HG03135 (cell line): ENCODE results near the gene MRAS.
"Not testable (repeated sequence)": the region's sequence is repeated elsewhere in the genome, so short reads cannot be mapped to it uniquely, and the experiment has no call there.

ENCODE experiments used
- ATAC-seq: cut with Tn5 transposase; IDR thresholded peaks from one replicate; pipeline ENCODE4 v1.9.1; 2021; ENCODE audit warnings: mild to moderate bottlenecking, moderate library complexity; ENCODE audit not compliant: unreplicated experiment

The MRAS gene

GRCh38 chr3:138366006-138366759, 17.8 kb downstream of the MRAS start:
- ATAC-seq = no peak

DNA sequence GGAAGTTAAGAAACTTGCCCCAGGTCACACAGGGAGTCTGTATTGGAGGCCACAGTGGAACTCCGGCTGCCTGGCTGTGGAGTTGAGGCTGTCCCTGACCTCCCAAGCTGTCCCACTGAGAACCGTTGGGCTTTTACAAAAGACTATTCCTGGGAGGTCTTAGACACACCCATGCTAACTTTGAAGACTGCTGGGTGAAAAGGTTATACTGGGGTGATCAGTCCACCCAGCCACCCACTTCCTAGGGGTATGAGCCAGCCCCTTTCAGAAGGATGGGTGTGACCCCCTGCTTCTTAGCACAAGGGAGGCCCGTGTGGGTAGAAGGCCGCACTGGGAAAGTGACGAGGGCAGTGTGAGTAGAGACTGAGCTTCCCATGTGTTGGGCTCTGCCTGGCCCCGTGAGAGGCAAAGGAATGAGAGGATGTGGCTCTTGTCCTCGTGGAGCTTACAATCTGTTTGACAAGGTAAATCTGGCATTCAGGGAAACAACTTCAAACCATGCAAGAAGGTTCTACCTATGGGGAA, 19.0 kb downstream of the MRAS start:
- ATAC-seq = no peak

GRCh38 chr3:138367911-138368310, 19.5 kb downstream of the MRAS start:
- ATAC-seq = no peak

DNA sequence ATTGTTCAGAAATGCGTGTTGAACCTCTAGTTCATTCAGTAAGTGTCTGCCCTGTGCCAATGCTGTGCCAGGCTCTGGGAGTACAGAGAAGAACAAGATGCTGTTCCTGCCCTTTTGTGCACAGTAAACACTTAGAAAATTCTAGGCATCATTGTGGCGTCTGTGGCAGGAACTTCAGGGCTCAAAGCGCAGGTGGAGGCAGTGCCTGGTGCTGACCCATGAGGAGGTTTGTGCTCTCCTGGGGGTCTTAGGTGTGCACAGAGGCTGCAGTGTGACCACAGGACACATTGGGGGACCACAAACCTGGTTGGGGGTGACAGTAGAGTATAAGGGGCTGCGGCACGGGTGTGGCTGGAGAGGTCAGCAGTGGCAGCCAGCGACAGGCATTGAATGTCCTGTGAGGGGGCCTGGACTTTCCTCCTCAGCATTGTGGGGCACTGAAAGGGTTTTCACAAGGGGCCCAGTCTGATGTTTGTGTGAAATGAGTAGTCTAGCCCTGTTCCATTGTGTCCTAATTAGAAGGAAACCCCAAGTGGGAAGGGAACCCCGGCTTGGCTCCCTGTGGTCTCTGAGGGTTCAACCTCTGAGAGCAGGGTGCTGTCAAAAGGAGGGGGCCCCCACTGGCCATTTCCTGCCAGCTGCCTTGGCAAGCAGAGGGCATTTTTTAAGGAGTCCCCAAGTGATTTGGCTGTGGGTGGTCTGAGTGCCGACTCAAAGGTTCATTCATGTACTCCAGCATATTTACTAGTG, 20.9 kb downstream of the MRAS start:
- ATAC-seq = no peak

DNA sequence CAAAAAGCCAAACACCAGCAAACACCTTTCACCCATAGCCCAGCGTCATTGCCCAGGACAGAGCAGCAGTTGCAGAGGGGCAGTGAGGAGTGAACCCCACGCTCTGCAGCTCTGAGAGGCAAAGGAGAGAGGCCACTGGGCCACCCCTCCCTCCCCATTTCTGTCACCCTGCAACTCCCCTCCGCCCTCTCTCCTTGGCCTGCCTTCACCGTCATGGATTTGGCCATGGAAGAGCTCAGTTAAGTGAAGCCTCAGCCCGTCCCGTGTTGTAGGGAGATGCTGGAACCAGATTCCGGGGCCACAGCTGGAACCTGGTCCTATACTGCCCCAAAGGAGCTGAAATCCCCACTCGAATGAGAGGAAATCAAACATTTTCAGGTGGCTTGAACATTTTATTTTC, 21.9 kb downstream of the MRAS start:
- ATAC-seq = no peak

- ATAC-seq = peak; percentile 98
Measured at GRCh38 chr3:138371070-138371965, 22.9 kb downstream of the MRAS start.

DNA sequence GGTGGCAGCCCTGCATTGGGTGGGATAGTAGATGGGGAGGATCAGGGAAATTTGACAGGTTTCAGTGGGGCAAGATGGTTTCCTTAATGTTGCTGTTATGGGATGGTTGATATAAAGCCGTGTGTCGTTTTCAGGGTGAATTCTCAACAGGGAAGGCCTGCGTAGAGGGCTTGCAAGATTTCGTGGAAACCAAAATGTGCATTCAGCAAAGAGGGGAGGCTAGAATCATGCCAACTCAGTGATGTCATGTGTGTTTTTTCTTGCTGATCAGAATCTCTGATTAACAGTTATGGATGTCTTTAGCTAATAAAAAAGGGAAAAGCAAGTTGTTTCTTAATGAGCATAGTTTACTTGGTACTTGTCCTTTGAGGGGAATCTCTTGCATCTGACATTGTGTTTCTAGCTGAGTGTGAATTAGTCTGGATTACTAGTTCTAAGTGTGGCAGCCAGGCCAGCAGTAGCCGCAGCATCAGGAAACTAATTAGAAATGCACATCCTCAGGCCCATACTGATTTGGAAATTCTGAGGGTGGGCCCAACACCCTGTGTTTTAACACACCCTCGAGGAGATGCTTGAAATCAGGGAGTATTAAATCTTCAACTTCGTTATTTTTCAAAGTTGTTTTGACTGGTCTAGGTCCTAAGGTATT, 24.8 kb downstream of the MRAS start:
- no peak for ATAC-seq

DNA sequence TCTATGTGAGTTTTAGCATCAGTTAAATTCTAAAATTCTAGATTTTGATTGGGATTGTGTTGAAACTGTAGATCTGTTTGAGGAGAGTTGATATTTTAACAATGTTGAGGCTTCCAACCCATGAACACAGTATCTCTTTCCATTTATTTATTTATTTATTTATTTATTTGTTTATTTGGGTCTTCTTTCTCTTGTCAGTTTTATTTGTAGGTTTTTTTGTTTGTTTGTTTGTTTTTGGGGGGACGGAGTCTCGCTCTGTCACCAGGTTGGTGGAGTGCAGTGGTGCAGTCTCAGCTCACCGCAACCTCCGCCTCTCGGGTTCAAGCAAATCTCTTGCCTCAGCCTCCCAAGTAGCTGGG, 25.3 kb downstream of the MRAS start:
- ATAC-seq = no peak

- no peak for ATAC-seq
Measured at GRCh38 chr3:138374573-138375134, 26.3 kb downstream of the MRAS start.

DNA sequence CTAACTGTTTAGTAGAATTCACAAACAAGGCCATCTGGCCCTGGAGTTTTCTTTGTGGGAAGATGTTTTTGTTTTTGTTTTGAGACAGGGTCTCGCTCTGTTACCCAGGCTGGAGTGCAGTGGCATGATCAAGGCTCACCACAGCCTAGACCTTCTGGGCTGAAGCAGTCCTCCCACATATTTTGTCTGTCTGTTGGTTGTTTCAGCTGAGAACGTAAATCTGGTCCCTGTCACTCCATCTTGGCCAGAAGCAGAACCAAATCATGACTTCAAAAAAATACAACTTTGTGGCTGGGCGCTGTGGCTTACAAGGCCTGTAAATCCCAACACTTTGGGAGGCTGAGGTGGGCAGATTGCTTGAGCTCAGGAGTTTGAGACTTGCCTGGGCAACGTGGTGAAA, 27.1 kb downstream of the MRAS start:
- no peak for ATAC-seq

DNA sequence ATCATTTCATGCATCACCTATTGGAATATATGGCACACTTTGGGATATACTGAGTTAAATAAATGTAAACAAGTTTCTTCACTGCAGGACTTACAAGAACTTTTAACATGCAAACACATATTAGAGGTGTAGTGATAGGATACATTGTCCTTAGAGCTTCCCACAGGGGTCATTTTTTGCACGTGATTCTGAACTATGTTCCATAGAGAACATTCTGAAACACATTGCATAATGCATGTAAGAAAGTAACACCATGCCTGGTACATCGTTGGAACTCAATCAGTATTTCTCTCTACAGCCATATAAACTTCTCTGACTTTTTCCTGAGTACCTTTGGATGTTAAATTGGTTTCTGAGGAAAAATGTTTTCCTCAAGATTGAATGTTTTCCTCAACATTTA, 28.3 kb downstream of the MRAS start:
- no peak for ATAC-seq

- ATAC-seq = not testable (repeated sequence)
Measured at GRCh38 chr3:138377212-138377611, 28.8 kb downstream of the MRAS start.

GRCh38 chr3:138377804-138378203, 29.4 kb downstream of the MRAS start:
- ATAC-seq = no peak

DNA sequence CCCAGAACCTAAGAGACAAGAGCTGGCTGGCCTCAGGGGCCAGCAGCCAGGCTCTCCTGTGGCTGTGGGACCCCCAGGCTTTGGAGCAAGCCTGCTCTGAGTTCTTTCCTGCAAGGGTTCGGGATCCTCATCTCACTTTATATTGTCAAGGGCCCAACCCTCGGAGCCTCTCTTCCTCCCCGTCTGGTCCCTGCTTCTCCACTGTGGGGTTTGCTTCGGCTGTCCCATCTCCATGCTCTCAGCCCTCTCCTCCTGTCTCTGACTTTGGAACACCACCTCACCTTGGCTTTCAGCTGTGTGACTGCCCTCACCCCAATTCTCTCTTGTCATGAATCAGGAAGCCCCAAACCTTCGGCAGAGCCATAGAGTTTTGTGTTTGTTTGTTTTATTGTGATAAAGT, 30.0 kb downstream of the MRAS start:
- no peak for ATAC-seq

DNA sequence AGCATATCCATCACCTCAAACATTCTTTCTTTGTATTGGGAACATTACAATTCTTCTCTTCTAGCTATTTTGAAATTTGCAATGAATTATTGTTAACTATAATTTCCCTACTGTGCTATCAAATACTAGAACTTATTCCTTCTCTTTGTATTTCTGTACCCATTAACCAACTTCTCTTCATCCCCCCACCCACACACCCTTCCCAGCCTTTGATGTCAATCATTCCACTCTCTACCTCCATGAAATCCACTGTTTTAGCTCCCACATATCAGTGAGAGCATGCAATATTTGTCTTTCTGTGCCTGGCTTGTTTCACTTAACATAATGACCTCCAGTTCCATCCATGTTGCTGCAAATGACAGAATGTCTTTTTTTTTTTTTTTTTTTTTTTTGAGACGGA, 30.6 kb downstream of the MRAS start:
- no peak for ATAC-seq

GRCh38 chr3:138381413-138381901, 33.1 kb downstream of the MRAS start:
- no peak for ATAC-seq

DNA sequence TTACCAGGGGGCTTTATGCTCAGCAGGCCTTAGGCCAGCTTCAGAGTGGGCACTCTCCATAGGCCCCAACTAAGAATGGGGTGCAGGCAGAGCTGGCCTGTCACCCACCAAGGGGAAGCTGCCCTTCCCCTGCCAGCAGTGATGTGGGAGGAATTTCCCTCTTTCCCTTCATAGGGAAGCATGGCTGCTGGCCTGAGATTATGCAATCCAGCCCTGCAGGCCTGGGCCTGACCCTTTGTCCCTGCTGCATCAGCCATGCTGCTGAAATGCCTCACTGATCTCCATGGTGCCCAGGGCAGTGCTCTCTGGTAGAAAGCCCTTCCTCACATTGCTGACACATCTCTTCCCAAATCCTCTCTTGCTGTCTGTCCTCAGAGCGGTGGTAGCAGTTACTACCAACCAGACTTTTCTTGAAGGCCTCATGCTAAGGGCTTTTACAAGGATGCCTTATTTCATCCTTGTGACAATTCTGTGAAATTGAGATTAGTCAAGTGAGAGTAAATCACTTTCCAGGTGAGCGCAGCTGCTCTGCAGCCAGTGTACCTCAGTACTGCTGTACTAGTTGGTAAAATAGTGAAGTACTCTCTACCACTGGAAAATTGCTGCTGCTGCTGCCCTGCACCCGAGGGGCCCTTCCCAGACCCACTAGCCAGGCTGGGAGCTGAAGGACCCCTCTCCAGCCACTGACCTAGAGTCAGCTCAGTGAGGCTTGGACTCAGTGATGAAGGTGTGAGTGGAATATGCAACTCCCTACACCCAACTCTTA, 33.8 kb downstream of the MRAS start:
- ATAC-seq = no peak

DNA sequence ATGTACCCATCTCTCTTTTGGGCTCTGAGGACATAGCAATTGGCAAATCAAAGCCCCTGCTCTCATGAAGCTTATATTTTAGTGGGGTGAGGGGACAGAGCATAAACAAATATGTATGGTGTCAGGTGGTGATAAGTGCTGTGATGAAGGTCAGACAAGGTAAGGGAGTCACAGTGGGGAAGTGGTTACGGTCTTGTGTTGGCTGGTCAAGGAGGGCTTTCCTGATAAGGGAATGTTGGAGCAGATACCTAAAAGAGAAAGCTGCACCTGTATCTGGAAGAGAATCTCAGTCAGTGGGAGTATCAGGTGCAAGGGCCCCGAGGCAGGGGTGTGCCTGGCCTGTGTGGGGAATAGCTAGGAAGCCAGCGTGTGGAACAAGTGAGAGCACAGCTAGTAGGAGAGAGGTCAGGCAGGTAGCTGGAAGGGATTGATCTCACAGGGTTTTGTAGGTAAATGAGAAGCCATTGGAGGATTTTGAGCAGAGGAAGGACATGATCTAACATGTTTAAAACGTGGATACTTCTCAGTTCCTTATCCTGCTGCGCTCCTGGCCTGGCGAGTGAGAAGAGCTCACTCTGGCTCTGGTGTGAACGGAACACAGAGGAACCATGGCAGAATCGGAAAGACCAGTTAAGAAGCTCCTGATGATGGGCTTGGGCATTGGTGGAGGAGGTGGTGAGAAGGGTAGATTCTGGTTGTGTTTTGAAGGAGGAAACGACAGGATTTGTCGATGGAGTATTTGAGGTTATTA, 35.5 kb downstream of the MRAS start:
- no peak for ATAC-seq

- ATAC-seq = no peak
Measured at GRCh38 chr3:138384531-138384930, 36.2 kb downstream of the MRAS start.
